PC-3 (cell line): Measurements from ENCODE around the gene ST6GALNAC2.
"Not testable (repeated sequence)": the region's sequence is repeated elsewhere in the genome, so short reads cannot be mapped to it uniquely, and the experiment has no call there.

Experiments
- EZH2 ChIP-seq: fragments of 300-600 bp; sonication (generic); IDR thresholded peaks from one replicate; pipeline ENCODE4 v1.6.1; 2017; ENCODE audit warnings: antibody characterized with exemption, mild to moderate bottlenecking, low read length; ENCODE audit not compliant: unreplicated experiment
- EZH2phosphoT487 ChIP-seq: fragments of 300-600 bp; sonication (generic); IDR thresholded peaks from 2 replicates; pipeline ENCODE4 v1.6.1; 2018; ENCODE audit warnings: mild to moderate bottlenecking, antibody characterized with exemption, low read length, borderline replicate concordance
- TF ChIP-seq, protein P1 (sequence below): fragments of 300-600 bp; sonication (generic); conservative IDR thresholded peaks from 2 replicates; pipeline ENCODE4 v1.5.1; 2017; ENCODE audit warnings: antibody characterized with exemption, low read depth, mild to moderate bottlenecking, low read length

DNA sequence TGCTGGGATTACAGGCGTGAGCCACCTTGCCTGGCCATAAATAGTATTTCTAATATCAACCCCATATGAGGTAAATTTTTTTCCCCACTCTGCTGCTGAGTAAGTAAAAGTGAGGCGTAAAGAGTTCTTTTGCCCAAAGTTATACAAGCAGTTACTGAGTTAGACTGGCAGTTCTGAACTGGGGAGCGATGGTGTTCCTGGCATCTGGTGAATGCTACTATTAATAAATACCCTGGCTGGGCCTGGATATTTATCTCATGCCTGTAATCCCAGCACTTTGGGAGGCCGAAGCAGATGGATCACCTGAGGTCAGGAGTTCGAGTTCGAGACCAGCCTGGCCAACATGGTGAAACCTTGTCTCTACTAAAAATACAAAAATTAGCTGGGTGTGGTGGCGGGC, 26.2 kb downstream of the ST6GALNAC2 start:
- TF ChIP-seq, protein P1, sequence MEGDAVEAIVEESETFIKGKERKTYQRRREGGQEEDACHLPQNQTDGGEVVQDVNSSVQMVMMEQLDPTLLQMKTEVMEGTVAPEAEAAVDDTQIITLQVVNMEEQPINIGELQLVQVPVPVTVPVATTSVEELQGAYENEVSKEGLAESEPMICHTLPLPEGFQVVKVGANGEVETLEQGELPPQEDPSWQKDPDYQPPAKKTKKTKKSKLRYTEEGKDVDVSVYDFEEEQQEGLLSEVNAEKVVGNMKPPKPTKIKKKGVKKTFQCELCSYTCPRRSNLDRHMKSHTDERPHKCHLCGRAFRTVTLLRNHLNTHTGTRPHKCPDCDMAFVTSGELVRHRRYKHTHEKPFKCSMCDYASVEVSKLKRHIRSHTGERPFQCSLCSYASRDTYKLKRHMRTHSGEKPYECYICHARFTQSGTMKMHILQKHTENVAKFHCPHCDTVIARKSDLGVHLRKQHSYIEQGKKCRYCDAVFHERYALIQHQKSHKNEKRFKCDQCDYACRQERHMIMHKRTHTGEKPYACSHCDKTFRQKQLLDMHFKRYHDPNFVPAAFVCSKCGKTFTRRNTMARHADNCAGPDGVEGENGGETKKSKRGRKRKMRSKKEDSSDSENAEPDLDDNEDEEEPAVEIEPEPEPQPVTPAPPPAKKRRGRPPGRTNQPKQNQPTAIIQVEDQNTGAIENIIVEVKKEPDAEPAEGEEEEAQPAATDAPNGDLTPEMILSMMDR: not testable (repeated sequence)
- not testable (repeated sequence) for TF ChIP-seq EZH2, EZH2phosphoT487
